GM12874 (cell line): ENCODE data around the gene BAZ1B.

Source experiments
- TF ChIP-seq, protein P1 (sequence below): IDR thresholded peaks from 2 replicates; pipeline ENCODE4 v1.5.1; 2011; ENCODE audit warnings: low read depth, mild to moderate bottlenecking, control low read depth, low read length, moderate library complexity; ENCODE audit not compliant: insufficient read depth

Gene BAZ1B

GRCh38 chr7:73532224-73532623, 10.1 kb upstream of the BAZ1B start:
- TF ChIP-seq, protein P1, sequence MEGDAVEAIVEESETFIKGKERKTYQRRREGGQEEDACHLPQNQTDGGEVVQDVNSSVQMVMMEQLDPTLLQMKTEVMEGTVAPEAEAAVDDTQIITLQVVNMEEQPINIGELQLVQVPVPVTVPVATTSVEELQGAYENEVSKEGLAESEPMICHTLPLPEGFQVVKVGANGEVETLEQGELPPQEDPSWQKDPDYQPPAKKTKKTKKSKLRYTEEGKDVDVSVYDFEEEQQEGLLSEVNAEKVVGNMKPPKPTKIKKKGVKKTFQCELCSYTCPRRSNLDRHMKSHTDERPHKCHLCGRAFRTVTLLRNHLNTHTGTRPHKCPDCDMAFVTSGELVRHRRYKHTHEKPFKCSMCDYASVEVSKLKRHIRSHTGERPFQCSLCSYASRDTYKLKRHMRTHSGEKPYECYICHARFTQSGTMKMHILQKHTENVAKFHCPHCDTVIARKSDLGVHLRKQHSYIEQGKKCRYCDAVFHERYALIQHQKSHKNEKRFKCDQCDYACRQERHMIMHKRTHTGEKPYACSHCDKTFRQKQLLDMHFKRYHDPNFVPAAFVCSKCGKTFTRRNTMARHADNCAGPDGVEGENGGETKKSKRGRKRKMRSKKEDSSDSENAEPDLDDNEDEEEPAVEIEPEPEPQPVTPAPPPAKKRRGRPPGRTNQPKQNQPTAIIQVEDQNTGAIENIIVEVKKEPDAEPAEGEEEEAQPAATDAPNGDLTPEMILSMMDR: no peak

DNA sequence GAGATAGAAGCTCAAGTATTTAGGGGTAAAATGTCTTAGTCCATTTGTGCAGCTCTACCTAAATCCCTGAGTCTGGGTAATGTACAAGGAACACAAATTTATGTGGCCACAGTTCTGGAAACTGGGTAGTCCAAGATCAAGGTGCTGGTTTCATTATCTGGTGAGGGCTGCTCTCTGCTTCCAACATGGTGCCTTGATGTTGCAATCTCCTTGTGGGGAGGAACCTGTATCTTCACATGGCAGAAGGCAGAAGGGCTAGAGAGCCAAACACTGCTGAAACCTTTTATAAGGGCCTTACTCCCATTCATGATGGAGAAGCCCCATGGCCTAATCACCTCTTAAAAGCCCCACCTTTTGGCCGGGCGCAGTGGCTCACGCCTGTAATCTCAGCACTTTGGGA, 8.7 kb upstream of the BAZ1B start:
- TF ChIP-seq, protein P1: no peak

DNA sequence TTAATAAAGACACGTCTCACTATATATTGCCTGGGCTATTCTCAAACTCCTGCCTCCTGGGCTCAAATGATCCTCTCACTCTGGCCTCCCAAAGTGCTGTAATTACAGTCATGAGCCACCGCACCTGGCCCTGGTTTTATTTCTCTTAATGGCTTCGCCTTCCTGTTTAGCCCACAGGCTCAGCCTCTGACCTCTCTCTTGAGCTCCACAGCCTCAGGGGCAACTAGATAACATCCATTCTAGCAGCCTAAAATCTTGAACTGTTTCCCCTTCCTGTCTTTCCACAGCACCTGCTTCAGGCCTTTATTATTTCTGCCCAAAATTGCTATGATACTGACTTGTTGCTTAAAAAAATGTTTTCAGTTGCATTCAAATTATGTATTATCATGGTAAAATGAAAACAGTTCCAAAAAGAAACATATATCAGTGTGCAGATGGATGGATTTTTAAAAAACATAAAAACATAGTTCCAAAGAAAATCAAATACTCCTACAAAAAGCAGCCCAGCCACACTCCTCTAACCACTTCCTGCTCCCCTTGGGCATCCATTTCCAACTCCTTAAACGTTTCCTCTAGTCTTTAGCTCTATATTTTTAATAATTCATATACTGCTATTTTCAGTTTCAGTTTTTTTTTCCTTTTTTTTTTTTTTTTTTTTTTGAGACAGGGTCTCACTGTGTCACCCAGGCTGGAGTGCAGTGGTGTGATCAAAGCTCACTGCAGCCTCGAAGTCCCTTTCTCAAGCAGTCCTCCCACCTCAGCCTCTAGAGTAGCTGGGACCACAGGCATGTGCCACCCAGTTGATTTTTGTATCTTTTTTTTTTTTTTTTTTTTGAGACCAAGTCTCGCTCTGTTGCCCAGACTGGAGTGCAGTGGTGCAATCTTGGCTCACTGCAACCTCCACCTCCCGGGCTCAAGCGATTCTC, 5.1 kb upstream of the BAZ1B start:
- TF ChIP-seq, protein P1: no peak

GRCh38 chr7:73521636-73522104, 423 bp downstream of the BAZ1B start:
- TF ChIP-seq, protein P1: no peak

DNA sequence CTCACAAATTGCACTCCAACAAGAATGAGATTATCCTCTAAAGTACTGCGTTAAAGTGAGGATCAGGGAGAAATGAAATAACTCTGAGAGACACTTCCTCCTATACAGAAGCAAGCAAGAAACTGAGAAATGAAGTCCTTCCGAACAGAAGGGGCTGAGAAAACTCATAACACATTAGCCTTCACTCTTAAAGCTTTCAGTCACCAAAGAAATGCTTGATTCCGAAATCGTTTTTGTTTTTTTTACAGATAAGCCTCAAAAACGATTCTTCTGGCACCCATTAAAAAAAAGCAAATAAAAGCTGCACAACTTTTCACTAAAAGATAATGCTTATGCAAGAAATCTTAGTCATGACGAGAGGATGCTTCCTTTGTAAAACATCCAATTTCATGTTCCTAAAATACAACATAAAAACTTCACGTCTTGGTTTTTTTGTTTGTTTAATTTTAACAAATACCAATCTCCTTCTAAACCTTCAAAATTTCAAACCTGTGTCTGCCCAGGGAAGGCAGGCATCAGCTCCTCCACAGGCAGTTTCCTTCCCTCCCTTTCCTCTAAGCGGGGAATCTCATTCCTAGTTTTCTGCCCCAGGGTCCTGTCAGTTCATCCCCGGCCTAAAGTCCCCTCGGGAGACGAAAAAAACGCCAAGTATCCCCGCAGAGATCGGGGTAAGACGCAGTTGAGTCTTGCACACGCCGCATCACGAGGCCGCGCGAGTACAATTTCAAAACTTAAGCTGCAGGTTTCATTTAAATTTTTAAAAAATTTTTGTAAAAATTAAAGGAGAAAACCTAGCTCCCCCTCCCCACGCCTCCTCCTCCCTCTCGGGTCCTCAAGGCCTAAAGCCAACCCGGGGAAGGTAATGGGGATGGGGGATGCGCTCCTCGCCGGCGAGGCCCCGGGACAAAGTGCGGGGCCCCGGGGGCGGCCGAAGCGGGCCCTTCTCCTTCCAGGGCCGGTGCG, 1.1 kb downstream of the BAZ1B start:
- TF ChIP-seq, protein P1: no peak

DNA sequence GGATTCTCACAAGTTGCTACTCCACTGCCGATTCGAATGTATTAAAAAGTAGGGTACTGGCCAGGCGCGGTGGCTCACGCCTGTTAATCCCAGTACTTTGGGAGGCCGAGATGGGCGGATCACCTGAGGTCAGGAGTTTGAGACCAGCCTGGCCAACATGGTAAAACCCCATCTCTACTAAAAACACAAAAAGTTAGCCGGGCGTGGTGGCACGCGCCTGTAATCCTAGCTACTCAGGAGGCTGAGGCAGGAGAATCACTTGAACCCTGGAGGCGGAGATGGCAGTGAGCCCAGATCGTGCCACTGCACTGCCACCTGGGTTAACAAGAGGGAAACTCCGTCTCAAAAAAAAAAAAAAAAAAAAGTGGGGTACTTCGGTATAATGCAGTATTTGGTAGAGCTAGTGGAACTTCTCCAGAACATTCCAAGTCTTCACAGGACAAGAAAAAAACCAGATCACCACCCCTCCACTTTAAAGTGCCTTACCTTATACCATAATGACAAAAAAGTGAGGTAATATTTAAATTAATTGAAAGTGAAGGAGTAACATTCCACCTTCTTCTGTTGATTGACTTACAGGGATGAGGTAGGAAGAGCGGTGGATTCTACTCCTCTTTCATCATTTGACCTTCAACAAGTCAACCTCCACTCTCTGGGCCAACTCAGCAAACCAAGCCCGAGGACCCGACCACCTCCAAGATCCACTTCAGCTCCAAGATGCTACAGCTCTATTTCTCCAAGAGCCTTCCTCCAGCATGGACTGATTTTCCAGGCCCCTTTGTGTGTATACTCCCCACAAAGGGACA, 2.0 kb downstream of the BAZ1B start:
- TF ChIP-seq, protein P1: no peak
